SK-N-MC (cell line): ENCODE data around the gene TTLL12.

Experiments used
- EZH2 ChIP-seq: fragments of 200-600 bp; sonication (generic); IDR thresholded peaks from one replicate; pipeline ENCODE4 v1.6.1; 2017; ENCODE audit warnings: antibody characterized with exemption
- POLR2AphosphoS5 ChIP-seq: IDR thresholded peaks from 2 replicates; pipeline ENCODE4 v1.6.1; 2012; ENCODE audit warnings: mild to moderate bottlenecking, low read depth, low read length, borderline replicate concordance

- TF ChIP-seq POLR2AphosphoS5 (no peak), EZH2 (no peak)
Measured at GRCh38 chr22:43147821-43148220, 39.1 kb downstream of the TTLL12 start.
